Prostate gland (tissue), 2 donors: Measurements from ENCODE around the gene BEAN1. TPM values are rescaled to one million over a fixed set of nuclear protein-coding genes. Genes with fewer than 3 reads are reported as not detected.

Source experiments
- DNase-seq: peaks from one replicate; pipeline ENCODE4 v3.0.0-alpha.2; 2019; ENCODE audit warnings: low spot score
- H3K27ac ChIP-seq, 2 donors: fragments of 200-600 bp; sonication (generic); 2 replicates each; pipeline ENCODE4 v1.5.1; 2017 to 2019
- H3K27me3 ChIP-seq: fragments of 200-600 bp; sonication (generic); replicated peaks from 2 replicates; pipeline ENCODE4 v1.5.1; 2019; ENCODE audit not compliant: insufficient read depth
- H3K36me3 ChIP-seq, 2 donors: fragments of 200-600 bp; sonication (generic); 1 replicate in 1 of 2; 2 replicates in 1 of 2; pipeline versions ENCODE4 v1.5.1 to v1.8.1; 2017 to 2019
- H3K4me1 ChIP-seq: fragments of 200-600 bp; sonication (generic); replicated peaks from 2 replicates; pipeline ENCODE4 v1.5.1; 2019
- H3K4me3 ChIP-seq, 2 donors: fragments of 200-600 bp; sonication (generic); 2 replicates each; pipeline ENCODE4 v1.5.1; 2017 to 2019
- H3K9me3 ChIP-seq: fragments of 200-600 bp; sonication (generic); 2 replicates; pipeline ENCODE4 v1.5.1; 2017
- POLR2A ChIP-seq: fragments of 450-650 bp; IDR thresholded peaks from one replicate; pipeline ENCODE4 v1.6.1; 2016; ENCODE audit warnings: antibody characterized with exemption, mild to moderate bottlenecking
- POLR2AphosphoS5 ChIP-seq: sonication (generic); formaldehyde crosslinking; IDR thresholded peaks from one replicate; pipeline ENCODE4 v1.6.1; 2017; ENCODE audit warnings: antibody characterized with exemption
- WGBS: methylation state at CpG from one replicate; pipeline ENCODE4 v1.1.5; 2018; 5-methylcytosine and 5-hydroxymethylcytosine counted together
- intact Hi-C: fragments of 100-400 bp; cut with DNase I; formaldehyde crosslinking; loops from one replicate; pipeline ENCODE4 v1.14.2; 2022
- total RNA-seq, 2 donors: library from RNA; depleted of rRNA; stranded (reverse); fragments of >200 nt; gene quantifications; one replicate each; pipeline ENCODE4 v1.1.0, GENCODE V29; 2016
- TF ChIP-seq, protein P1 (sequence below), 4 experiments: fragments of 200-600 bp in 2 of 4; fragments of 450-650 bp in 2 of 4; sonication (generic) in 2 of 4; IDR thresholded peaks; 1 replicate in 3 of 4; 2 replicates in 1 of 4; pipeline ENCODE4 v1.5.1; 2016 to 2019; ENCODE audit warnings: antibody characterized with exemption in 4 of 4, mild to moderate bottlenecking in 2 of 4, moderate library complexity in 2 of 4

The BEAN1 gene
- total RNA-seq, 2 donors from 2014 or later, result 0.14 to 0.51 TPM

- no peak overlapping the region for H3K27ac ChIP-seq
- 77% methylated on average over 2 of the region's 2 CpGs for WGBS
- H3K4me1 ChIP-seq, result peaks cover 5% of the 10 kb centered on the region
- DNase-seq, result no peak
- H3K4me3 ChIP-seq, result no peak overlapping the region
- intact Hi-C loops, result loop anchor here (2.0 to 10.0 kb wide), 2 partner anchors 80 to 460 kb away; no protein-coding TSS in a partner anchor
- H3K36me3 ChIP-seq, result no peaks in the 10 kb centered on the region
- TF ChIP-seq POLR2AphosphoS5 (no peak), POLR2A (no peak)
- TF ChIP-seq, protein P1, sequence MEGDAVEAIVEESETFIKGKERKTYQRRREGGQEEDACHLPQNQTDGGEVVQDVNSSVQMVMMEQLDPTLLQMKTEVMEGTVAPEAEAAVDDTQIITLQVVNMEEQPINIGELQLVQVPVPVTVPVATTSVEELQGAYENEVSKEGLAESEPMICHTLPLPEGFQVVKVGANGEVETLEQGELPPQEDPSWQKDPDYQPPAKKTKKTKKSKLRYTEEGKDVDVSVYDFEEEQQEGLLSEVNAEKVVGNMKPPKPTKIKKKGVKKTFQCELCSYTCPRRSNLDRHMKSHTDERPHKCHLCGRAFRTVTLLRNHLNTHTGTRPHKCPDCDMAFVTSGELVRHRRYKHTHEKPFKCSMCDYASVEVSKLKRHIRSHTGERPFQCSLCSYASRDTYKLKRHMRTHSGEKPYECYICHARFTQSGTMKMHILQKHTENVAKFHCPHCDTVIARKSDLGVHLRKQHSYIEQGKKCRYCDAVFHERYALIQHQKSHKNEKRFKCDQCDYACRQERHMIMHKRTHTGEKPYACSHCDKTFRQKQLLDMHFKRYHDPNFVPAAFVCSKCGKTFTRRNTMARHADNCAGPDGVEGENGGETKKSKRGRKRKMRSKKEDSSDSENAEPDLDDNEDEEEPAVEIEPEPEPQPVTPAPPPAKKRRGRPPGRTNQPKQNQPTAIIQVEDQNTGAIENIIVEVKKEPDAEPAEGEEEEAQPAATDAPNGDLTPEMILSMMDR (IDR thresholded peaks at IDR 0.05), result no peak
- no peaks in the 10 kb centered on the region for H3K9me3 ChIP-seq
- H3K27me3 ChIP-seq, result no peaks in the 10 kb centered on the region
Observed at GRCh38 chr16:66405057-66405783, 21.9 kb upstream of the BEAN1 start.

DNA sequence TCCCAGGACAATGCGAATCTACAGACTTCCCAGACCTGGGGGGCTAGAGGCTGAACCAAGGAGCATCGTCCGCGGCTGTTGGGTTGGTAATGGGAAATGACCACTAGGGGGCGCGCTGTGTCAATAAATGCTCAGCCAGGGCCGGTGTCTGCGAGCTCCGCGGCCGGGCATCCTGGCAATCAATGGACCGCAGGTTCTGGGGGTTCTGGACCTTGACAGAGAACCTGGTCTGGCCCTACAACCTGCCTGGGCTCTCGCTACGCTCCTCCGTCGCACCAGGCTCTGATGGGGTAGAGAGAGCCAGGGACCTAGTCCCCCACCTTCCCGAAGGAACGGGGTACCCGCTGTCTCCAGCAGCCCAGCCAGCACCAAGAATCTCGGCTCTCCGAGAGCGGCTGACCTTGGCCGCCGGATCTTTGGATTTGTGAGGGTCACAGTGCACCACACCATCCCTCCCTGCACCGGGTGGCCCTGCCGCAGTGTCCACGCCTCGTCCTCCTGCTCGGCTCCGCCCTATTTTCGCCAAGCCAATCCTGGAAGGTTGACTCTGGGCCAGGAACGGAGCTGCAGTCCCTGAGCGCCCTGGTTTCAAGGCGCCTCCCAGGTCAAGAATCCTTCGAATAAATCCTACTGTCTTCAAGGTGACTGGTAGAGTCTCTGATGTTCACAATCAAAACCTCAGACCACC, 20.4 kb upstream of the BEAN1 start:
- intact Hi-C loops, result loop anchor here (2.0 to 10.0 kb wide), 2 partner anchors 198 to 458 kb away; partner anchors contain the start of gene CMTM3
- H3K36me3 ChIP-seq, result no peaks in the 10 kb centered on the region
- H3K4me1 ChIP-seq, result peaks cover 5% of the 10 kb centered on the region
- H3K27me3 ChIP-seq, result no peaks in the 10 kb centered on the region
- under 1% methylated on average over 35 of the region's 35 CpGs for WGBS
- H3K4me3 ChIP-seq, result peak overlapping the region; percentile 27 to 39
- peak; percentile 80 for DNase-seq
- H3K9me3 ChIP-seq, result no peaks in the 10 kb centered on the region
- TF ChIP-seq POLR2A, result no peak
- no peak for TF ChIP-seq POLR2AphosphoS5
- TF ChIP-seq, protein P1 (IDR thresholded peaks at IDR 0.05), result peak; percentile 69 to 86 (median 84)
- H3K27ac ChIP-seq, result no peak overlapping the region

GRCh38 chr16:66408163-66409048, 18.7 kb upstream of the BEAN1 start:
- H3K36me3 ChIP-seq, result no peaks in the 10 kb centered on the region
- peak; percentile 19 for DNase-seq
- H3K4me3 ChIP-seq, result no peak overlapping the region
- H3K27ac ChIP-seq, result peak overlapping the region in 1 of 2 donors; percentile 40
- no peaks in the 10 kb centered on the region for H3K27me3 ChIP-seq
- TF ChIP-seq, protein P1 (IDR thresholded peaks at IDR 0.05), result no peak
- TF ChIP-seq POLR2AphosphoS5, result peak; percentile 21
- peaks cover 5% of the 10 kb centered on the region for H3K4me1 ChIP-seq
- H3K9me3 ChIP-seq, result no peaks in the 10 kb centered on the region
- WGBS, result 34% methylated on average over 5 of the region's 5 CpGs
- intact Hi-C loops, result loop anchor here (10.0 kb wide), 1 partner anchor 456 kb away; no protein-coding TSS in a partner anchor

DNA sequence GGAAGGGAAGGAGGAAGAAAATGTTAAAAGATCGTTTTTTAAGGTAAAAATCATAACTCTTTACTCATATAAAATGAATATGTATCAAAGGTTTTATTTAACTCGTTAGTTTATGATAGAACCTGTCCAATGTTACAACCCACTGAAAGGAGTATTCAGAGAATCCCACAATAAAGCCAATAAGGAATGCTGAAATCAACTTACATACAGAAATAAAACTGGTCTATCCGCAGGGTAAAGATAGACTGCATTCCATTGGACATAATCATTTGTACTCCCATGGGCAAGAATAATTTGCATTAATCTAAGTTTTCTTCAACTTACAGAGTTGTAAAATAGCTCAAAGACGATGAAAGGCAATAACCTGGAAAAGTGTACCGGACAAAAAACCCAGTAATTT, 17.9 kb upstream of the BEAN1 start:
- no peaks in the 10 kb centered on the region for H3K9me3 ChIP-seq
- H3K27ac ChIP-seq, result peak overlapping the region in 1 of 2 donors; percentile 40
- H3K4me3 ChIP-seq, result no peak overlapping the region
- WGBS, result 52% methylated on average over 5 of the region's 5 CpGs
- intact Hi-C loops, result loop anchor here (10.0 kb wide), 1 partner anchor 456 kb away; no protein-coding TSS in a partner anchor
- DNase-seq, result no peak
- H3K36me3 ChIP-seq, result no peaks in the 10 kb centered on the region
- no peaks in the 10 kb centered on the region for H3K27me3 ChIP-seq
- H3K4me1 ChIP-seq, result peaks cover 5% of the 10 kb centered on the region
- TF ChIP-seq POLR2A (no peak), POLR2AphosphoS5 (no peak)
- TF ChIP-seq, protein P1 (IDR thresholded peaks at IDR 0.05), result no peak
